HG02970 (cell line): Measurements from ENCODE around the gene IL7R.
"Not testable (repeated sequence)": the region's sequence is repeated elsewhere in the genome, so short reads cannot be mapped to it uniquely, and the experiment has no call there.

Experiments
- ATAC-seq: cut with Tn5 transposase; IDR thresholded peaks from one replicate; pipeline ENCODE4 v1.9.1; 2021; ENCODE audit warnings: mild to moderate bottlenecking, moderate library complexity, moderate number of reproducible peaks; ENCODE audit not compliant: unreplicated experiment, low FRiP score

The IL7R gene

GRCh38 chr5:35835796-35836742 is 20.6 kb upstream of the IL7R start:
- ATAC-seq: no peak

GRCh38 chr5:35838370-35839042 is 18.2 kb upstream of the IL7R start:
- ATAC-seq: no peak

- ATAC-seq: no peak
Observed at GRCh38 chr5:35842856-35843255, 13.8 kb upstream of the IL7R start.

GRCh38 chr5:35845508-35845907 is 11.2 kb upstream of the IL7R start:
- not testable (repeated sequence) for ATAC-seq

- ATAC-seq: no peak
Observed at GRCh38 chr5:35847491-35847890, 9.2 kb upstream of the IL7R start.

- no peak for ATAC-seq
Observed at GRCh38 chr5:35847961-35848360, 8.7 kb upstream of the IL7R start.

GRCh38 chr5:35849860-35850259 is 6.8 kb upstream of the IL7R start:
- no peak for ATAC-seq

GRCh38 chr5:35850967-35851680 is 5.6 kb upstream of the IL7R start:
- ATAC-seq: no peak

- no peak for ATAC-seq
Observed at GRCh38 chr5:35852084-35852734, 4.5 kb upstream of the IL7R start.

- no peak for ATAC-seq
Observed at GRCh38 chr5:35852773-35853172, 3.9 kb upstream of the IL7R start.

- no peak for ATAC-seq
Observed at GRCh38 chr5:35853631-35854030, 3.1 kb upstream of the IL7R start.

- no peak for ATAC-seq
Observed at GRCh38 chr5:35854248-35854647, 2.4 kb upstream of the IL7R start.

- ATAC-seq: no peak
Observed at GRCh38 chr5:35855187-35855586, 1.5 kb upstream of the IL7R start.

GRCh38 chr5:35856186-35856764 is 416 bp upstream of the IL7R start:
- not testable (repeated sequence) for ATAC-seq

GRCh38 chr5:35857606-35858205 is 1.0 kb downstream of the IL7R start:
- no peak for ATAC-seq

GRCh38 chr5:35859101-35859661 is 2.5 kb downstream of the IL7R start:
- ATAC-seq: no peak

- no peak for ATAC-seq
Observed at GRCh38 chr5:35860686-35861085, 4.0 kb downstream of the IL7R start.

- no peak for ATAC-seq
Observed at GRCh38 chr5:35861718-35862117, 5.0 kb downstream of the IL7R start.

- ATAC-seq: no peak
Observed at GRCh38 chr5:35862126-35862525, 5.4 kb downstream of the IL7R start.
